GM21717 (cell line): ENCODE results near the gene ASCL1.

Experiments
- ATAC-seq: cut with Tn5 transposase; IDR thresholded peaks from one replicate; pipeline ENCODE4 v1.9.1; 2021; ENCODE audit warnings: mild to moderate bottlenecking, moderate library complexity; ENCODE audit not compliant: unreplicated experiment

ASCL1 gene

DNA sequence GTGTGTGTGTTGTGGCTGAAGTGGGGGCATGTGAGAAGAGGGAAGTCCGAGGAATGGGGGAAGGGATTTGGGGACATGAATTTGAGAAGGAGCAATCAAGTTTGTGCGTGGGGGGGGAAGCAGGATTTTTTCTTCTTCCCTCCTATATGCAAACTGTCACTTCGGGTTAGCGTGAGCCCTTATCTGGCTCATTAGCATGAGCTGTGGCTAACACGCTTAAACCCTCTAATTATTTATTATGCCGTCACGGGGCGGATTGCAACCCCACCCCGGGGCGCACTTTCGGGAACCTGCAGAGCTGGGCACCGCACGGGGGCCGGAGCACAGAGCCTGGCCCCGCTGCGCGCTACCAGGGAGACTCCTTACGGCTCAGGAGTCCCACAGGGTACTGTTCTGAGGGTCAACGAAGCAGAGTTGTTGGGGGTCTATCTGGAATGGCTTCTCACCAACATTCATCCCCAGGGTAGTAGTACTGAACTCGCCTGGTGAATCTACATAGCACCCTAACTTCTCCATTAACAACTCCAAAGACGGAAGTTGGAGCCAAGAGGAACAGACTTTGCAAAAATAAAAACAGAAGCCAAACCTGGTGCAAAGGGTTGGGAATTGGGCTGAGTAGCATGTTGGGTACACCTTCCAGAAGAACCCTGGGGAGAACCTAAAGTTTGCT lies 6.4 kb upstream of the ASCL1 start:
- no peak for ATAC-seq

DNA sequence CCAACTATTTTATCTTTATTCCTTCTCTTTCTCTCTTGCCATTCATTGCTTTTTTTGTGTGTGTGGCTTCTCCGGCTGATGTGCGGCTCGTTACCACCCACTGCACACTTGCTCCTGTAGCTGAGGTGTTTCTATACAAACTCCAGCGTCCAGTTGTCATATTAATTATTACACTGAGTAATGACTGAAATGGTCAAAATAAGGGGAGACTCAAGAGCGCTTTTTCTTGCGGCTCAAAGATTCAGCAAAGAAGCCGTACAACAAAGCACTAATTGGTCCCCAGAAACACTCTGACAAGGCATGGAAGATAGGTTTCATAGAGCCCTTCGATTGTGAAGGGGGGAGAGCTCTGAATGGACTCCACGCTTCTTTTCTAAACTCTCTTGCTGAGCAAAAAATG lies 5.6 kb upstream of the ASCL1 start:
- ATAC-seq: no peak

DNA sequence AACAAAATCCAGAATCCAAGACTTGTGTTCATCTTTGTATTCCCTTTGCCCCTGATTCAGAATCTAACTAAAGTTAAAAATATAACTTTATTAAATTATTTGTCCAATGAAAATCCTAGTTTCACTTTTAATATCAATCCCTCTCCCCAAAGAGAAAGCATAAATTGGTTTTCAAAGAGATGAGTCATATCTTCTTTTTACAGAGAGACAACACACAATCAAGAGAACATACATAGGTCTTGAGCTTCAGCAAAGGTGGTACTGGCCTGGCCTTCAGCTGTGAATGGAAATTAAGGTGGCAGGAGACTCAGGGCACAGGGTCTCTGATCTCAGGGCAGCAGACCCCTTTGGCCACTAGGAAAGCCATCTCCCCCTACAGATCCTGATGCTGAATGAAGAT lies 4.3 kb upstream of the ASCL1 start:
- no peak for ATAC-seq

DNA sequence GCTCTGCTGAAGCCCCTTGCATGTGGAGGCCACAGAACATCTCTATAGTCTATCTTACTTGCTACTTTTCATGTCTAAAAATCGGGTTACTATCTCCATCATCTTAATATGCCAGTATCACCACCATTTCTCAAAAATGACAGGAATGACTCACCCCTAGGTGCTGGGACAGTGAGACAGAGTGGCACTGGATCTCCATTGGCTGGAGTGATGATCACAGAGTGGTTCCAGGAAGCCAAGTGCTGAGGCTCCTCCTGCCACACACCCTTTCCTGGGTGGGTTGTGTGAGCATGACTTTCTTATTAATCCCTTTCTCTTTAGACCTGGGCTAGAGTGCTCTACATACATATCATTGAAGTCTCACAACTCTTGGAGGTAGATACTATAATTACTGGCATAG lies 3.3 kb upstream of the ASCL1 start:
- ATAC-seq: no peak

DNA sequence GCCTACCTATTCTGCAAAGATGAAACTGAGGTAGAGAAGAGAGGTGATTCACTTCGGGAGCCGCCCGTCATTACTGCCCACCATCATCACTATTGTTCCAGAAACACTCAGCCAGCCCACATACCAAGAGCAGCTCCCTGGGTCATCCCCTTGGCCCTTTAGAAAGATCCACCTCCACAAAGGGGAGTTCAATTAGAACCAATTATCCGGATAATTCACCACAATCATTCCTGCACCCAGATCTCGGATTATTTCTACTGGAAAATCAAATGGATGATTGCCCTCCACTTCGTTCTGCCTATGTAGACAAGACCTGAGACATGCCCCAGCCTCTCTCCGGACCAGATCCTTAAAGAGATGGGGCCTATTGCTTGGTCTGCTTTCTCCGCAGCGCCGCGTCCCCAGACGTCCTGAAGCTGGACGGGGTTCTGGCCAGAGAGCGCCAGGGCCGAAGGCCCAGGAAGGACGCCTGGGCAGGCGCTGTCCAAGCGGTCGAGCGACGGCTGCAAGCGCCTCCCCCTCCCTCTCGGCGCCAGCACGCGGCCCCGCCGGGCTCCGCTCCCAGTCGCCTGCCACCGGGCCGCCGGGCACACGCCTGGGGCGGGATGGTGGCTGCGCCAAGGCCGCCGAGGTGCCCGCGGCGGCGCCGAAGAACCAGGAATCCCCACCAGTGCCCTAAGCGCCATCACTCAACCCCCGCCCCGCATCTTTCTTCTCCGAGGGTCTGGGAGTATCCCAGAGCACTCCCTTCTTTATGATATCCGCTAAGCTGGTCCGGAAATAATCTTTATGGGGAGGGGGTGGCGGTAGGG lies 1.3 kb upstream of the ASCL1 start:
- ATAC-seq: no peak

DNA sequence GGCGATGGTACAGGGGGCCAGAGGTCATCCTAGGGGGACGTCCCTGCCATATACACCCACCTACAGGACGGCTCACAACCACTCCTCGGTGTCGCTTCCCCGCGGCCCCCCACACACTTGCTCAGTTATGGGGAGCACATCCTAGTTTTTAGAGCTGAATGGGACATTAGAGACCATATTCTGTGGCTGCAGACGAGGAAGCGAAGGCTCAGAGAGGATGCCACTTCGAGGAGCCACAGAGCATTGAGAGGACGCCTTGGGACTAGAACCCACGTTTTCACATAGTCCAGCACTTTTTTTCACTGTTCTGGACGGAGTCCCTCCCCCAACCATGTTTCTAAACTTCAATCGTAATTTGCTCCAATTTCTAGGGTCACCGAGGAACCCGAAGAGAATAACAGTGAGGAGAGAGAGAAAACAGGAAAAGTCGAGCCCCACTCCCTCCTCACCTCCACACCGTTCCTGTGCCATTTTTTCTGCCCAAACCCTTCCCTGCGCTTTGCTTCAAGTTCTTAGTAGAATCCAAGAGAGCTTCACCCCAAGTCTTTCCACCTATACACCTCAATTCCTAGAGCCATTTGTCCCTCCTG lies 641 bp upstream of the ASCL1 start:
- no peak for ATAC-seq

DNA sequence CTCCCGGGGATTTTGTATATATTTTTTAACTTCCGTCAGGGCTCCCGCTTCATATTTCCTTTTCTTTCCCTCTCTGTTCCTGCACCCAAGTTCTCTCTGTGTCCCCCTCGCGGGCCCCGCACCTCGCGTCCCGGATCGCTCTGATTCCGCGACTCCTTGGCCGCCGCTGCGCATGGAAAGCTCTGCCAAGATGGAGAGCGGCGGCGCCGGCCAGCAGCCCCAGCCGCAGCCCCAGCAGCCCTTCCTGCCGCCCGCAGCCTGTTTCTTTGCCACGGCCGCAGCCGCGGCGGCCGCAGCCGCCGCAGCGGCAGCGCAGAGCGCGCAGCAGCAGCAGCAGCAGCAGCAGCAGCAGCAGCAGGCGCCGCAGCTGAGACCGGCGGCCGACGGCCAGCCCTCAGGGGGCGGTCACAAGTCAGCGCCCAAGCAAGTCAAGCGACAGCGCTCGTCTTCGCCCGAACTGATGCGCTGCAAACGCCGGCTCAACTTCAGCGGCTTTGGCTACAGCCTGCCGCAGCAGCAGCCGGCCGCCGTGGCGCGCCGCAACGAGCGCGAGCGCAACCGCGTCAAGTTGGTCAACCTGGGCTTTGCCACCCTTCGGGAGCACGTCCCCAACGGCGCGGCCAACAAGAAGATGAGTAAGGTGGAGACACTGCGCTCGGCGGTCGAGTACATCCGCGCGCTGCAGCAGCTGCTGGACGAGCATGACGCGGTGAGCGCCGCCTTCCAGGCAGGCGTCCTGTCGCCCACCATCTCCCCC lies 777 bp downstream of the ASCL1 start:
- ATAC-seq: no peak

DNA sequence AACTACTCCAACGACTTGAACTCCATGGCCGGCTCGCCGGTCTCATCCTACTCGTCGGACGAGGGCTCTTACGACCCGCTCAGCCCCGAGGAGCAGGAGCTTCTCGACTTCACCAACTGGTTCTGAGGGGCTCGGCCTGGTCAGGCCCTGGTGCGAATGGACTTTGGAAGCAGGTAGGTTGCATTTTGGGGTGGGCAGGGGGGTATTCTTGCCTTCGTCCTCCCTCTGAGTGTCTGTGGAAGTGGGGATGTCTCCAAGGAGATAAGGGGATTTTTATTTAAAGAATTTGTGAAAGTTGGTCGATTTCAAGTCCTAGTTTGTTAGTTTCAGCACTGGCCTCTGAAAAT lies 1.3 kb downstream of the ASCL1 start:
- no peak for ATAC-seq

DNA sequence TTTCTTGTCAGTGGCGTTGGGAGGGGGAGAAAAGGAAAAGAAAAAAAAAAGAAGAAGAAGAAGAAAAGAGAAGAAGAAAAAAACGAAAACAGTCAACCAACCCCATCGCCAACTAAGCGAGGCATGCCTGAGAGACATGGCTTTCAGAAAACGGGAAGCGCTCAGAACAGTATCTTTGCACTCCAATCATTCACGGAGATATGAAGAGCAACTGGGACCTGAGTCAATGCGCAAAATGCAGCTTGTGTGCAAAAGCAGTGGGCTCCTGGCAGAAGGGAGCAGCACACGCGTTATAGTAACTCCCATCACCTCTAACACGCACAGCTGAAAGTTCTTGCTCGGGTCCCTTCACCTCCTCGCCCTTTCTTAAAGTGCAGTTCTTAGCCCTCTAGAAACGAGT lies 1.9 kb downstream of the ASCL1 start:
- ATAC-seq: no peak

DNA sequence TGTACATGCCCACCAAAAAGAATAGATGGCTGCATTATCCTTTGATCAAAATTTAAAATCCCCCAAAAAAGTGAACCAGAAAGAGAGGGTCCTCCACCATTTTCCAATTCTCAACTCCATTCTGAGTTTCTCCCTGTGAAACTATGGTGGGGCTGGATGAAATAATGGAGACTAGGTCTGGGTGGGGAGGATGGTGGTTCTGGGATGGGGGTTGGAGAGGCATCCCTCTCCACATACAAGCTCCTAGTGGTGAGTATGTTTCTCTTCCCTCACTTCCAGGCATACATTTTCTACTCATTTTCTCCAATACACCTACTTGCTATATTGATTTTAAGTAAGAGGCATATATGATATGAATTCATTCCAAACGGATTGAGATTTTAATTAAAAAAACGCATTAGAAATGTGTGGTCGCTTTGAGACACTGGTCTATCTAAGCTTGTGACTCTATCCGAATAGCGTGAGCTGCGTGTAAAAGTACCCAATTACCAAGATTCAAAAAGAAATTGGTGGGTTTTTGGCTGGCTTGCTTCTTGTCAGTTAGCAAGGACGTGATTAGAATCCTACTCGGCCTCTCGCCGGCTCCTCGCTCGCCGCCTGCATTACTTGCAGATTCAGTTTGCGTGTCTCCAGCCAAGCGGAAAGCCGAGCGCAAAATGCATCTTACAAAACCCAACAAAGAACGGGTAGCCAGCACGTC lies 3.4 kb downstream of the ASCL1 start:
- no peak for ATAC-seq

DNA sequence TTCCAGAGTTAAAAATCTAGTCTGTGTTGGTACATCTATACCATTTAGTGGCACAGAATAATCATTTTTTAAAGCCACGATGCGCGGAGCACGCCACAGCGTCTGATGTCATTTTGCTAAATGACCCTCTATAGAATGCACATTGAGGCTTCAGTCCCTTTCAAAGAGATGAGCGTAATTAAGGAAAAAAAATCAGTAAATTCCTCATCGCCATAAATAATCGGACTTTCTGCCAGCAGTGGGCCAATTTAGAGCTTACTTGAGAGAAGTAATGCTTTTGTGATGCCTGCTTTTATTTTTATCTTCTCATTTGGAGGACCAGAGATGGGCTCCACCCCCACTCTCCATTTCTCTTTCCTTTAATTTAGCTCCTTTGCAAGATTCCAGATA lies 4.0 kb downstream of the ASCL1 start:
- ATAC-seq: no peak

DNA sequence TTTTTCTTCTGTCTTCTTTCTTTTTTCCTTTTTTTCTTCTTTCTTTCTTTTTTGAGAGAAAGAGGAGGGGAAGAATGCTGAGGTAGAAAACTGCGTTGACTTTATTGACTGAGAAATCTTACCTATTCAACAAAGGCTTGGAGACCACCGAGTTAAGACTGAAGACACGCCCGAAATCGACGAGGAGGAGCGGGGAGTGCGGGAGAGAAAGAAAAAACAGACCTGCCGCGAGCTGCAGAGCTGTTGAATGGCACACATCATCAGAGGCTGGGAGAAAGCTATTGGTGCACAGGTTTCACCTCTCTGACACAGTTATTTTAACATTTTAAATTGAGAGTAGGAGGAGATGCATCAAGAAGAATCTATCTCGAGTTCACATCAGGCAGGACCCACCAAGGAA lies 5.1 kb downstream of the ASCL1 start:
- no peak for ATAC-seq

DNA sequence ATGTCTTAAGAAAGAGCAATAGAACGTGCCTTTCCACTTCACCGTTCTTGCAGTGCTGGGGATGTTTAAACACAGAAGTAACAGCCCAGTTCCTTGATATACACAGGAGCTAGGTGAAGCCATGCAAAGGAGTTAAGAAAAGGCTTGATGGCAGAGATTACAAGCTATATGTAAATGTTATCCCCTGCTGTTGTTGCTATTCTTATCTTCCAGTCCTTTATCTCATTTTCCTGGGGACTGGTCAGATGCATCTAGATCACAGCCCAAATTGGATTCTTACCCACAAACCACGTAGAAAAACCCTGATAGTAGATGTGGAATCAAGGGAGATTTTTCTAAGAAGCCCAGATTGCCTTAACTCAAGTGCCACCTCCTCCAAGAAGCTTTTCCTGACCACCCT lies 5.5 kb downstream of the ASCL1 start:
- no peak for ATAC-seq

DNA sequence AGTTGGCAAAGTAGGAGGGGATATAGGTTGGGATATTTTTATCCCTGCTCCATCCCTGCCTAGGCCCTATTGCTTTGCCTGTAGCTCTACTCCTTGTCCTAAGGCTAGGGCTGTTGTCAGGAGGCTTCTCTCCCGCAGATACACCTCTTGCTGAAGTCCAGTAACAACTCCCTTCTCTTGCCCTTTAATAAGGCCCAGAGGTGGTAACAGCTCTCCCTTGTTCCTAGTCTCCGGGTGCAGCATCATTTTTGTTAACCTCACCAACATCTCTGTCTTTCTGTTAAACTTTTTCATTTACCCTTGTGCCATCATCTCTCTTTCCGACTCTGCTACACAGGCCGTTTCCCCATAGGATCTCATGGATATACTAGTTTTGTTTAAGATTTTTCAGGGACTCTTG lies 6.3 kb downstream of the ASCL1 start:
- ATAC-seq: no peak

DNA sequence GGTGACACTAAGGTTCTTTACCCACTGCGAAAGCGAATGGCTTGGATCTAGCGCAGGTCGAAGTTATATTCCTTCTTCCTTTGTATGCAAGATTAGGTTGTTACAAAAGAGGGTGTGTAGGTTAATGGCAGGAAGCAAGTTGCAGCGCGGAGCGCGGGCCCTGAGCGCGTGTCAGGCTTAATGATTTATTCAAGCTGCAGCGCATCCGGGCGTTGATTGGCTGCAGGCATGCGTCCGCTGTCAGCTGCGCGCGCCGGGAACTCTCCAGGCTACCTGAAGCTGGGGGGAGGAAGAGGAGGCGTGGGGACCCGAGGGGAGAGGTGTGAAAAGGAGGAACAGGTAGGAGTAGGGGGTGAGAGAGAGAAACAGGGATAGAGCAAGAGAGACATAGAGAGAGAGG lies 7.4 kb downstream of the ASCL1 start:
- ATAC-seq: no peak

DNA sequence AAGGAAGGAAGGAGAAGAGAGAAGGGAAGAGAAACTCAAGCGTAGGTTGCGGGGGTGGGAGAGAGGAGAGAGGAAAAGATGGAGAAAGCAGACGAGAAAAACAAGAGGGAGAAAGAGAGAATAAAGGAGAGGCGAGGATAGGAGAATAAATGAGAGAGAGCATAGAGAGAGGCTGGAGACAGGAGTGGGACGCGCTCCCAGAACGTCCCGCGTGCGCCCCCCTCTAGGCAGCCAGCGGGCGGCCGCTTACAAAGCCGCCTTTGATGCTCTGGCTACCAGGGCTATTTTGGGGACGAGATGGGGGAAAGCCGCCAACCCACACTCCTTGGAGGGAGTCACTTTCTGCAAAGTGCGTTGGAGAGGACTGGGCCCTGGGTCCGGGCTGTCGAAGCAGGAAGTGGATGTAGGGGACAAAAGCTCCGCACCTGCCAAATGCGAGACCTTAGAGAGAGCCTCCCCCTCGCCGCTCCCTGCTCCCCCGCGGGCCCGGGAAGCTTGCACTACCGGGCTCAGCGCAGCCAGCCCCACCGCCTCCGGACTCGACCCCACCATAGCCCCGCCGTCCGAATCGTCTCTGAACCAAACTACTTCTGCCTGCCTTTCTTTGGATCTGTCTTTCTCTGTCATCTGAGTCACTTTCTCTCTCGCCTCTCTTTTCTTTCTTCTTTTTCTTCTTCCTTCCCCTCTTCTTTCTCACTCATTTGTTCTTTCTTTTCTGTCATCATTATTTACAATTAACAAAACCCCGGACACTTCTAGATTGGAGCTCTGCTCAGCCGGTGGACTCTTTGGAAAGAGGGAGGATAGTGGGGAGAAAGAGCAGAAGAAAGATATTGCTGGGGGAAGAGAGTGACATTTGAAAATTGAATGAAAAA lies 8.0 kb downstream of the ASCL1 start:
- no peak for ATAC-seq

DNA sequence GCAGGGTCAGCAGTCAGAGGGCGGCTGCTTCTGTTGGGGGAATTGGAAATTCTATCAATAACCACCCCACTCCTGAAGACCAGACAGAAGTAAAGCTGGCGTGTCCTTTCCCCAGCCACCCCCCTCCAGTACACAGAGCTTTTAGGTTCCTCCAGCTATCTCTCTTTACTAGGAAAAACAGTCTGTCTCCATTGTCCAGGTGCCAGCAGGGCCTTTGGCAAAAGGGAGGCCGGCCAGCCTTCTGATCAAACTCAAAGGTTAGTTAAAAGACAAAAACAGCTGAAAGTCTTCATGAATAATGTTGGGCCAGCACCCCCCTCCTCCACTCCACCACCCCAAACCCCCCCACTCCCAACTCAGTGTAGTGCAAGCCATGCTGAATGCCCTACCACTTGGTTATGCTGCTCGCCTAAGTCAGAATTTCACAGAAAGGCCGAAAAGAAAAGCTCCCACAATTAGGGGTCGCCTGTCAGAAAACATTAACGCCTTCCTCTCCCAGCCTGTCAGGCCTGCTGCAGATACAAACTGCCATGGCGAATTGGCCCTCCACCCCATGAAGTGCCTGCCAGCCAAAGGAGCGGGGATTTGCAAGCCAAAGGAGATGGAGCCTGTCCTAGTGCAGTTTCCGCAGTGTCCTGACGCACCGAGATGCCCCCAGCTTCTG lies 8.9 kb downstream of the ASCL1 start:
- ATAC-seq: no peak

DNA sequence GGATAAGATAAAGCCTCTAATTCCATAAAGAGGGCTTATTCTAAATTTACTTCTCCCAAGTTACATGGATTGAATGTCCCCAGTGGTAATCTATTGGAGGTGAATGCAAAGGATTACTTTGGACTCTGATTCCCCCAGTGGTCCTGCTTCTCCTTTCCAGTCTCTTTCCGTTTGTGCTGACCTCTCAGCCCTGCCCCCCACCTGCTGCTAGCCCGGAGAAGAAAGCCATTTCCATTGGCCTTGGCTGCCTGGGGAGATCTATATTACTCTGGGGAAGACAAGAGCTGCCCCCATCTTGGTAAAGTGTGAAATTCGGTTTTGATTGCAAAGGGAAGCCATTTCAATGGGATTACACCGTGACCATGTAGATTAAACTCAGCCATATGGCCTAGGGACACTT lies 13.3 kb downstream of the ASCL1 start:
- no peak for ATAC-seq

DNA sequence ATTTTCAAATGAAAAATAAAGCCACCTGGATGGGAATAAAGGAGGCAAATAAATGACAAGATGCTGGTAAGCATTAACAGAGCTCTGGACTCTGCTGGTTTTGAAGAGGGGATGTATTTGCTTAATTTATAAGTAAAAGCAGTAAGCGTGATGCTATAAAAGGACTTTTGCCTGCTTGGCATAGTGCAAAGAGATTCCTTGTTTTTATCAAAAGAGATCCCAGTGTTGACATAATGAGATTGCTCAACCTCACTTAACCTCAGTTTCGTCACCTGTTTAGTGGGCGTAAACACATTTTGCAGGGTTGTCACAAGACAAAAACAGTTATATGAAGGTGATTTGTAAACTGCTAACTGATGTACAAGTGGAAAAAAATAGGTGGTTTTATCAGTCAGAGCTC lies 13.8 kb downstream of the ASCL1 start:
- ATAC-seq: no peak

DNA sequence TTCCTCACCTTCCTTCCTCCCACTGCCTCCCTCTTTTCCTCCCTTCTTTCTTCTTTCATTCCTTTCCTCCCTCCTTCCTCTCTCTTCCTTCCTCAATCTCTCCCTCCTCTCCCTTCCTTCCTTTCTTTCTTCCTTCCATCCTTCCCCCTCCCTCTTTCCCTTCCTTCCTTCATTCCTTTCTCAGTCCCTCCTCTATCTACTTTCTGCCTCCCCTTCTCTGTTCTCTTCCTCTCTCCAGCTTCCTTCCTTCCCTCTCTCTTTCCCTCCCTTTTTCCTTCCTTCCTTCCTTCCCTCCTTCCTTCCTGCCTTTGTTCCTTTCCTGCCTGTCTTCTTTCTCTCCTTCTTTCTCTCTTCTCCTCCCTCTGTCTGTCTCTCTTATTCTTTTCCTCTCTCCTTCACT lies 16.1 kb downstream of the ASCL1 start:
- no peak for ATAC-seq
